NCI-H1048 (cell line): Measurements from ENCODE around the gene RAMP2.
A peak's percentile ranks its signal among the peaks of the same experiment; 100 is the strongest.

Experiments used
- DNase-seq: peaks from one replicate; lab custom pipeline; 2025; lab: John Stamatoyannopoulos, UW

The RAMP2 gene

DNA sequence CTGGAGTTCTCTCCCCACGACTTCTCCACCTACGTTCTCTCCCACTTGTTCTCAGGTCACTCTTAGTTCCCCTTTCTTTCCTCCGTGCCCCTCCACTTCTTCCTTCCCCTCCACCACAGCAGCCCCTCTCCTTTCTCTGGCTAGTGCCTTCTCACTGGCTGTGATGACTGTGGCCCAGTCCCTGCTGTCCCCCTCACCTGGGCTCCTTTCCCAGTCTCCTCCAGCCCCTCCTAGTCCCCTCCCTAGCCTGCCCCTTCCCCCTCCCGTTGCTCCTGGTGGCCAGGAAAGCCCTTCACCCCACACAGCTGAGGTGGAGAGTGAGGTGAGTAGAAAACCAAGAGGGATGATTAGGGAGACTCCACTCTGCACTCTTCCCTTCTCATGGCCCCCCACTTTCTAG is 34.0 kb downstream of the RAMP2 start:
- DNase-seq, result no peak

- no peak for DNase-seq
These were observed 34.4 kb downstream of the RAMP2 start for GRCh38 chr17:42795465-42795864.

GRCh38 chr17:42796066-42796758 is 35.2 kb downstream of the RAMP2 start:
- DNase-seq, result no peak

DNA sequence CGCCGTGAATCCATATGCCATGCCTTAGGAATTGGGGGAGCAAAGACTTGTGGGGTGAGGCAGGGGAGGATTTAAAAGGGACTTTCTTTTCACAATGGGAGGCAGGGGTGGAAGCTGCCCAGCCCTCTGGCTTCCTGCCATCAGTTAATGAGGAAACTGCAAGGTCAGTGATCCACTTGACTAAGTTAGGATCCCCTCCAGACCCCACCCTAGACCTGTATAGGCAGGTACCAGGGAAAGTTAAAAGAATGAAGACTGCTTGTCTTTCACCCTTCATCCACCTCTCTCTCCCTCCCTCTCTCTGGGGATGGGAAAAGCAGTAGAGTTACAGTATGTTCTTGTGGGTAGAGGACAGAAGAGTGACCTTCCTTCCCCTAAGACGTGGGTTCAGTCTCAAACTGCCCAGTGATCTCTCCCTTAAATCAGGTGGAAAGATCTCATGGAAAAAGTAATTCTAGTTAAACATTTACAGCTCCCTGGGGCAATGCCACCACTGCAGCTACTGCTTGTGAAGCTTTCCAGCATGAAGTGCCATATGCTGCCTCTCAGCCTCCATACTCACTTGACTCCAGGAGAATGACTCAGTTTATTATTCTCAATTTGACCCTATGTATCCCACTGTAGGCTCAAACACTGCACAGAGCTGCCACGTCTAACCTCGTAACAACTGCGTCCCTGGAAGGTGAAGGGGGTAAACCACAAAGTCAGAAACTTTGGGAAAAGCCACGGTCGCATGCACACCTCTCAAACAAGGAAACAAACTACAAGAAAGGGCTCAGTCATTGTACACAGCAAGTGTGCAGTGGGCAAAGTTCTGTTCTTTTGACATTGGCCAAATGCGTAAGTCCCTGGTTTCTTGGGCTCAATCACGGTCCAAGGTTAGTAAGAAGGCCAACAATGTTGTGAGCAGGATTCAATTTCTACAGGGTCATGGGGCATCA is 36.3 kb downstream of the RAMP2 start:
- DNase-seq, result no peak

DNA sequence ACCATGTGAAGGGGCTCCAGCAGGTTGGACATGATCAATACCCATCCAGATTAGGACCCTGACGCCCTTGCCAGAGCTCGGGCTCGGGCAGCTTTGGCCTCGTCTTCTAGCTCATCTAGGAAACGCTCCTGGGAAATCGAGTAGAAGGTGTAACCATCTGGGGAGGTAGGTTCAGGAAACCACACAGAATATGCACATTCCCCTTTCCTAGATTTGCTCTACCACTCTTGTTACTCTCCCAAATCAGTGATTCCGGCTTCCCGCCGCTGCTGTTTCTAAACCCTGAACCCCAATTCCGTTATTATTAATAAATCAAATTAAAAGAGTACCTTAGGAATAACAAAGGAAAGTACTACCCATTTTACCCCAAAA is 37.0 kb downstream of the RAMP2 start:
- no peak for DNase-seq

DNA sequence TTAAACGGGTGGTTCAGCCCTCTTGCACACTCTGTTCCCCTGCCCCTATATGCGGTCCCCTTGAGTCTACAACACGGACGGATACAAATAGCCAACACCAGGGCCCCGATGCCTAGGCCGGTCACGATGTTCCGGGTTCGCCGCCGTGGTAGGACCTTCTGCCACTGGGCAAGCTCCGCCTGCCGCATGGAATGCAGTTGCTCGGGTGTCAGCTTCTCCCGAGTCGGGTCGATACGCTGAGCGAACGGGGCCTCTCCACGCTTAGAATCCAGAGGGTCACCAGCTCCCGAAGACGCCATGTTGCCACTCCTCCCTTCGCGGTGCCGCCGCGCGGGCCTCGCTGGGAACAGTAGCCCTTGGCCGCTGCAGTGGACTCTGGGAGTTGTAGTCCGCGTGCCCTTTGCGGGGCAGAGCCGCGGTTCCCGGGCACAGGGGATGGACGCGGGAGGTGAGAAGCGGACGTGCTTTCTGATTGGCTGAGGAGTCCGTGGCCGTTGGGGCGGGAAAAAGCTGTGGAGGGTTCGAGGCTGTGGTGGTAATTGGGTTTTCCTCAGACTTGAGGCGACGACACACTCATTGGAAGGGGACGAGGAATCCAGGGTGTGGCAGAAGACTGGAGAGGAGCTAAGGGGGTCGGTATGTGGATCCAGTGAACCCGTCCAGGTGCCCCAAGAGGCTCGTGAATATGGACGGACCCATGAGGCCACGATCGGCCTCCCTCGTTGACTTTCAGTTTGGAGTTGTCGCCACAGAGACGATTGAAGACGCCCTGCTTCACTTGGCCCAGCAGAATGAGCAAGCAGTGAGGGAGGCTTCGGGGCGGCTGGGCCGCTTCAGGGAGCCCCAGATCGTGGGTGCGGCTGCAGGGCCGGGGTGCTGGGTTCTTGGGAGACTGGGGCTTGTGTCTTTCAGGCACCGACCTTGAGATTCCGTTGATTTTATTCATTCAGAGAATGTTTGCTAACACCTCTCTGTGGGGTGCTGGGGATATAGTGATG is 37.7 kb downstream of the RAMP2 start, which contains the start of the genes CNTD1 and COA3:
Gene CNTD1, plus strand, starts transcription at position 479 of the 998 bp plus-strand sequence. Its CDS starts 207 bp downstream, at position 686.
Gene COA3, minus strand, starts transcription at position 322 of the 998 bp plus-strand sequence. Its CDS starts 23 bp downstream, at position 299.
- DNase-seq, result peak; percentile 71

- no peak for DNase-seq
These were observed 42.3 kb downstream of the RAMP2 start for GRCh38 chr17:42803074-42803883.

- DNase-seq, result no peak
These were observed 43.9 kb downstream of the RAMP2 start for GRCh38 chr17:42804918-42805367.

GRCh38 chr17:42806249-42806648 is 45.2 kb downstream of the RAMP2 start:
- DNase-seq, result no peak

DNA sequence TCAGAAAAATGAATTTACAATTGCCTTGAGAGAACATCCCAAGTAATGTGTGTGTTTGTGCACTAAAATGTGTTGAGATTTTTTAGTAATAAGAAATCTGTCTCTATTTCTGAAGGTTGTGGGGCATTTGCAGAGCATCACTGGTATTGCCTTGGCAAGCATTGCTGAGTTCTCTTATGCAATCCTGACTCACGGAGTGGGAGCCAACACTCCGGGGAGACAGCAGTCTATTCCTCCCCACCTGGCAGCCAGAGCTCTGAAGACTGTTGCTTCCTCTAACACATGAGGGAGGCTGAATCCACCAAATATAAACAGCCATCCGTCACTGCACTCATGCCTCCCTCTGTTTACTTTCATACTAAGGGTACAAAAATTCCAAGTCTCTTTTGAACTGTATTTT is 48.2 kb downstream of the RAMP2 start:
- DNase-seq, result no peak
